Stimulated activated CD4-positive, alpha-beta T cell treated with anti-CD3 and anti-CD28 coated beads, TNF-alpha, amount 100 ng/mL, for 1 hour (primary cell): ENCODE data around the gene DNASE1.

Experiments used
- DNase-seq, 3 donors: peaks; one replicate each; pipeline ENCODE4 v3.0.0-alpha.2; 2020; ENCODE audit warnings: low read depth in 3 of 3, low spot score in 1 of 3

DNASE1 gene

DNA sequence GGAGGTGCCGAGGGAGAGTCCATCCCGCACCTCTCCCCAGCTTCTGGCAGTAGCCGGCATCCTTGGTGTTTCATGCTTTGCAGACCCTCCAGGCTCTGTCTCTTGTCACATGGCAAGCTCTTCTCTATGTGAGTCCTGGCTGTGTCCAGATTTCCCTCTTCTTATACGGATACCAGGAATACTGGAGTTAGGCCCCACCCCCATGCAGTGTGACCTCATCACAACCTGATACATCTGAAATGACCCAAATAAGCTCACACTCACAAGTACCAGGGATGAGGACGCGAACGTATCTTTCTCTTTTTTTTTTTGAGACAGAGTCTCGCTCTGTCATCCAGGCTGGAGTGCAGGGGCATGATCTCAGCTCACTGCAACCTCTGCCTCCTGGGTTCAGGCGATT lies 39.6 kb downstream of the DNASE1 start:
- DNase-seq: no peak

GRCh38 chr16:3695610-3696369 lies 41.3 kb downstream of the DNASE1 start:
- DNase-seq: no peak

DNA sequence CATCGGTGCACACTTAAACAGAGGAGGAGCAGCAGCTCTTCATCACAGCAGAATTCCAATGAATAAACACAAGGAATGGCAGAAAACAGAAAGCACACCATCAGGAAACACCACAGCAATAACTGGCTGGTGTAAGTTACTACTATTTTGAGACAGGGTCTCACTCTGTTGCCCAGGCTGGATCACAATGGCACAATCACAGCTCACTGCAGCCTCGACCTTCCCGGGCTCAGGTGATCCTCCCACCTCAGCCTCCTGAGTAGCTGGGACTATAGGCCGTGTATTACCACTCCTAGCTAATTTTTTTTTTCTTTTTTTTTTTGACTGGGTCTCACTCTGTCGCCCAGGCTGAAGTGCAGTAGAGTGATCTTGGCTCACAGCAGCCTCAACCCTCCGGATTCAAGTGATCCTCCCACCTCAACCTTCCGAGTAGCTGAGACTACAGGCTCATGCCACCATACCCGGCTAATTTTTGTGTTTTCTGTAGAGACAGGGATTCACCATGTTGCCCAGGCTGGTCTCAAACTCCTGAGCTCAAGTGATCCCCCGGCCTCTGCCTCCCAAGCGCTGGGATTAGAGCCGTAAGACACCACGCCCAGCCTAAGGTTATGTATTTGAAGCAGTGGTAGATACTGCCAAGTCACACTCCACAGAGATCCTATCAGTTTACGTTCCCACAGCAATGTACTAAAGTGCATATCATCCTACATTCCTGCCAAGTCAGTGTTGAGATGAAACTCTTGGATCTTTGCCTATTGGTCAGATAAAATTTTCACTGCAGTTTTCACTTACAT lies 42.1 kb downstream of the DNASE1 start:
- DNase-seq: no peak

DNA sequence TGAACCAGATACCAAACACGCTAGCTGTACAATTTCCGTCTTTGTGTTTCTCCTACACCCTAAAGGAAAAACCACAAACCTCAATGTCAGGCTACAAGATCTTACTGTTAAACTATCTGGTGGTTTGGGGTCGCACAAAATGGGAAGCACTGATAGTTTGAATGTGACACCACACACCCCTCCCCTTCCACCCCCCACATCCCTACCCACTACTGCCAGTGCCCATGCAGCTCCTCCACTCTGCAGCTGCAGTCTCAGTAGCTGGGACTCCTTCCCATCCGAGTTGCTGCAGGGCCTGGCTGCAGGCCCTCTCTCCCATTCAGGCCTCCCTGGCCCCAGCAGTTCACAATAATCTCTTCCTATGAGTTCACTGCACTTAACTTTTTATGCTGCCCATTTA lies 44.5 kb downstream of the DNASE1 start:
- DNase-seq: no peak

DNA sequence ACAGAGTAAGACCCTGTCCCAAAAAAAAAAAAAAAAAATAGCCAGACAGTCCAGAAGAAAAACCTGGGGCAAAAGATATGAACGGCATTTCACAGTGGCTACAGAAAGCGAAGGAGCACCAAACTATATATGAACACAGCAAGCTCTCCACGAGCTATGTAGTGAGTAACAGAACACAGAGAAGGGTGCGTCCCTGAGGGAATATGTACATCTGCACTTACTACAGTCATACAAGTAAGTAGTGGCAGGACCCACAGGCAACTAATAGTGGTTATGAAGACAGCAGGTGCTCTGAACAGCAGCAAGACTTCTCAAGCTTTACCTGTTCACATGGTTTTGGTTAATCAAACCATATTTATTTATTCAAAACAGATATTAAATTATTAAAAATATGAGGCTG lies 47.0 kb downstream of the DNASE1 start:
- no peak for DNase-seq

DNA sequence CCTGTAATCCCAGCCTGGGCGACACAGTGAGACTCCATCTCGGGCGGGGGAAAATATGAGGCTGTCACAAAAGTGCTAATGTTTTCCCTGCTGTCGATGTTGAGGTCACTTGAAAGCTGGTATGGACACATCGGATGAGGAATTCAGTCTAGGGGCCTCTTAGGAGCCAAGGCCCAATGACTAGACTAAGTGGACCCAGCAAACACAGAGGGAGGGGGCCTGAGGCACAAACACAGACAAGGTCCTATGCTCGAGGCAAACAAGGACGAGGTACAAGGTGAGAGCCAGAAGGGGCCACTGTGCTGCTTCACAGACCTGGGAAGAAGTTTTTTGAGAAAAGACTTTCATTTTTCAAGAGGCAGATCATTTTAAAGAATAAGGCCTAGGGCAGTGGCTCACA lies 47.6 kb downstream of the DNASE1 start:
- no peak for DNase-seq

DNA sequence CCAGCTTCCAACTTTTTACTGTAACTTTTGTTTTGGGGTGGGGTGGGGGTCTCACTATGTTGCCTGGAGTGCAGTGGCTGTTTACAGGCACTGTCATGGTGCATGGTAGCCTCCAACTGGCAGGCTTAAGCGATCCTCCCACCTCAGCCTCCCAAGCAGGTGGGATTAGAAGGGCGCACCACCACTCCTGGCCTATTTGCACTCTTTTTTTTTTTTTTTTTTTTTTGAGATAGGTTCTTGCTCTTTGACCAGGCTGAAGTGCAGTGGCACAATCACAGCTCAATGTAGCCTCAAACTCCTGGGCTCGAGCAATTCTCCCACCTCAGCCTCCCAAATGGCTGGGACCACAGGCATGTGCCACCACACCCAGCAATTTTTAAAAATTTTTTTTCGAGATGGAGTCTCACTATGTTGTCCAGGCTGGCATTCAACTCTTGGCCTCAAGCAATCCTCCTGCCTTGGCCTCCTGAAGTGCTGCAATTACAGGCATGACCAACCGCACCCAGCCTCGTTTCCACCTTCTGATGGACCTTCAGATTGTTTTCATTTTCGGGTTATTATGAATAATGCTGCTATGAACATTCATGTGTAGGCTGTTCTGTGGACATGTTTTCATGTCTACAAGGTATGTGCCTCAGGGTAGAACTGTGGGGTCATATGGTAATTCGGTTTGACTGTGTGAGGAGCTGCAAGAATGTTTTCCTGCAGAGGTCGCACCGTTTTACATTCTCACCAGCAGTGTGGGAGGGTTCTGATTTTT lies 51.9 kb downstream of the DNASE1 start:
- DNase-seq: no peak
